ENCODE data around the gene LARP4B. TPM values are rescaled to one million over a fixed set of nuclear protein-coding genes. Genes with fewer than 3 reads are reported as not detected.

The LARP4B gene
- polyA plus RNA-seq, 2 of the 4 experiments (the other 2 are of a cell fraction), result 25.5 to 54.2 TPM

GRCh38 chr10:948347-948746, 16.8 kb upstream of the LARP4B start:
- ATAC-seq (no peak), DNase-seq (ENCODE audit: low read depth in 1 of 2, low spot score in 1 of 2) (no peak), FAIRE-seq (no peak)
- H3K4me3 ChIP-seq, result no peak overlapping the region
- ChIA-PET CTCF (no interaction called here), POLR2A (no interaction called here)
- no peak for TF ChIP-seq RARB (CRISPR knock-in tag; IDR thresholded peaks at IDR 0.05)
- no peak for TF ChIP-seq MYC (IDR thresholded peaks at IDR 0.05; ENCODE audit: borderline replicate concordance, low read length)
- no peak for TF ChIP-seq EHF (CRISPR knock-in tag; IDR thresholded peaks at IDR 0.05)
- no peak for TF ChIP-seq HDAC2 (IDR thresholded peaks at IDR 0.05)
- TF ChIP-seq ZNF302 (CRISPR knock-in tag; IDR thresholded peaks at IDR 0.05), result no peak
- no peak for TF ChIP-seq USF2 (IDR thresholded peaks at IDR 0.05)
- TF ChIP-seq HOXB13 (CRISPR knock-in tag; IDR thresholded peaks at IDR 0.05; ENCODE audit: low read depth), result no peak
- no peak for TF ChIP-seq JUNB (IDR thresholded peaks at IDR 0.05)
- no peak for TF ChIP-seq ZFP36 (IDR thresholded peaks at IDR 0.05; ENCODE audit: borderline replicate concordance, partially characterized antibody)
- TF ChIP-seq GATA3 (IDR thresholded peaks at IDR 0.05; ENCODE audit: borderline replicate concordance), result no peak
- TF ChIP-seq CEBPB (IDR thresholded peaks at IDR 0.05), result no peak
- no peak for TF ChIP-seq KDM5A (IDR thresholded peaks at IDR 0.05)
- no peak for TF ChIP-seq NR3C1 (IDR thresholded peaks at IDR 0.05)
- no peak for TF ChIP-seq RFX5 (IDR thresholded peaks at IDR 0.05)
- TF ChIP-seq TFCP2L1 (CRISPR knock-in tag; IDR thresholded peaks at IDR 0.05), result no peak
- TF ChIP-seq PBX3 (IDR thresholded peaks at IDR 0.05), result no peak
- no peak for TF ChIP-seq HES2 (IDR thresholded peaks at IDR 0.05)
- no peaks in the 10 kb centered on the region for H3K9me3 ChIP-seq
- 90% methylated on average over 10 of the region's 10 CpGs for WGBS (ENCODE audit: missing lambda C conversion rate)
- H3K4me2 ChIP-seq, result no peak overlapping the region
- no peak overlapping the region for H3K27ac ChIP-seq
- H3K4me1 ChIP-seq, result no peaks in the 10 kb centered on the region

GRCh38 chr10:947881-948280, 16.4 kb upstream of the LARP4B start:
- Histone ChIP-seq H3K4me3 (no peak overlapping the region), H3K4me1 (no peaks in the 10 kb centered on the region), H3K27ac (no peak overlapping the region), H3K9me3 (no peaks in the 10 kb centered on the region), H3K4me2 (no peak overlapping the region)
- no peak for DNase-seq (ENCODE audit: low read depth in 1 of 2, low spot score in 1 of 2)
- POLR2A ChIA-PET, result no interaction called here
- no peak for FAIRE-seq
- no peak for ATAC-seq
- 74% methylated on average over 10 of the region's 10 CpGs for WGBS (ENCODE audit: missing lambda C conversion rate)
- CTCF ChIA-PET, result no interaction called here
- TF ChIP-seq RNF2 (IDR thresholded peaks at IDR 0.05; ENCODE audit: borderline replicate concordance, low read depth) (no peak), MYC (IDR thresholded peaks at IDR 0.05; ENCODE audit: borderline replicate concordance, low read length) (no peak), HDAC2 (IDR thresholded peaks at IDR 0.05) (no peak), E2F6 (IDR thresholded peaks at IDR 0.05; ENCODE audit: borderline replicate concordance, low read depth) (no peak), ATOH8 (CRISPR knock-in tag; IDR thresholded peaks at IDR 0.05; ENCODE audit: low read depth) (no peak), FOSL2 (IDR thresholded peaks at IDR 0.05) (no peak), FOSL2 (CRISPR knock-in tag; IDR thresholded peaks at IDR 0.05) (no peak)

GRCh38 chr10:947051-947450, 15.5 kb upstream of the LARP4B start:
- POLR2A ChIA-PET, result no interaction called here
- no peaks in the 10 kb centered on the region for H3K9me3 ChIP-seq
- no peaks in the 10 kb centered on the region for H3K4me1 ChIP-seq
- no peak overlapping the region for H3K27ac ChIP-seq
- CTCF ChIA-PET, result interaction anchor here (1.0 kb wide), 1 partner anchor 10 kb away, joined by 3 read pairs; no protein-coding TSS in a partner anchor
- no peak overlapping the region for H3K4me3 ChIP-seq
- TF ChIP-seq CEBPB (IDR thresholded peaks at IDR 0.05) (no peak), HMGXB4 (CRISPR knock-in tag; IDR thresholded peaks at IDR 0.05; ENCODE audit: borderline replicate concordance) (no peak), RFX5 (IDR thresholded peaks at IDR 0.05) (no peak), KDM1A (IDR thresholded peaks at IDR 0.05; ENCODE audit: low read depth) (no peak), HOXB5 (CRISPR knock-in tag; IDR thresholded peaks at IDR 0.05) (no peak), HOXA7 (CRISPR knock-in tag; IDR thresholded peaks at IDR 0.05) (no peak), PHF8 (IDR thresholded peaks at IDR 0.05; ENCODE audit: borderline replicate concordance, low read depth) (no peak), RAD21 (conservative IDR thresholded peaks at IDR 0.05 in 1 of 2, IDR thresholded peaks at IDR 0.05 in 1 of 2) (no peak), MAFK (IDR thresholded peaks at IDR 0.05; ENCODE audit: partially characterized antibody) (no peak), FOSL2 (IDR thresholded peaks at IDR 0.05) (no peak), FOSL2 (CRISPR knock-in tag; IDR thresholded peaks at IDR 0.05) (no peak), HOXB13 (CRISPR knock-in tag; IDR thresholded peaks at IDR 0.05; ENCODE audit: low read depth) (no peak), MAX (IDR thresholded peaks at IDR 0.05) (no peak), SMC3 (IDR thresholded peaks at IDR 0.05) (no peak), NPAS2 (CRISPR knock-in tag; IDR thresholded peaks at IDR 0.05; ENCODE audit: borderline replicate concordance) (no peak)
- WGBS (ENCODE audit: missing lambda C conversion rate), result 81% methylated on average over 9 of the region's 9 CpGs
- FAIRE-seq, result no peak
- no peak overlapping the region for H3K4me2 ChIP-seq
- no peak for ATAC-seq
- no peak for DNase-seq (ENCODE audit: low read depth in 1 of 2, low spot score in 1 of 2)

Data from A549 (cell line).